GM11168 (cell line): ENCODE results near the gene GCNT2.
"Not testable (repeated sequence)": the region's sequence is repeated elsewhere in the genome, so short reads cannot be mapped to it uniquely, and the experiment has no call there.

ENCODE experiments used
- in situ Hi-C: fragments of 300-500 bp; cut with MboI; formaldehyde crosslinking; loops from one replicate; pipeline ENCODE4 v1.12.0; 2022; ENCODE audit warnings: low sequenced_read_pairs; ENCODE audit not compliant: unreplicated experiment

The GCNT2 gene

DNA sequence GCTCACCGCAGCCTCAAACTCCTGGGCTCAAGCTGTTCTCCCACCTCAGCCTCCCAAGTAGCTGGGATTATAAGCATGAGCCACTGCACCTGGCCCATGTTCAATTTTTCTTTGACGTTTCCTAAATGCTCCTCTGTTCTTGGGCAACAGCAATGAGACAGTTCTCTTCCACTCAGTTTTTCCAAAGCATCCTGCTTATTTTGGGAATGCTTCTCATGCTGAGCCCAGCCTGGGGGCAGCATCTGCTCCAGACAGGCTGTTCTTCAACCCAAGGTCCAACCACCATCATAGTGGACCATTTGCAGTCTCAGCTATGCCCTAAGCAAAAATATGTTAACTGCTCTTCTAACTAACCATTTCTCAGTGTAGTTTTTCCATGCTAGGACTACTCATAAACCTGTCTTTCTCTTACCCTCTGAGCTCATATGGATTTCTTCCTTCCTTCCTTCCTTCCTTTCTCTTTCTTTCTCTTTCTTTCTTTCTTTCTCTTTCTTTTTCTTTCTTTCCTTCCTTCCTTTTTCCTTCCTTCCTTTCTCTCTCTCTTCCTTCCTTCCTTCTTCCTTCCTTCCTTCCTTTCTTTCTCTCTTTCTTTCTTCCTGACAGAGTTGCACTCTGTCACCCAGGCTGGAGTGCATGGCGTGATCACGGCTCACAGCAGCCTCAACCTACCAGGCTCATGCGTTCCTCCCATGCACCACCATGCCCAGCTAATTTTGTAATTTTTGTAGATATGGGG, 48.4 kb downstream of the GCNT2 start:
- in situ Hi-C loops, result no loop called here

DNA sequence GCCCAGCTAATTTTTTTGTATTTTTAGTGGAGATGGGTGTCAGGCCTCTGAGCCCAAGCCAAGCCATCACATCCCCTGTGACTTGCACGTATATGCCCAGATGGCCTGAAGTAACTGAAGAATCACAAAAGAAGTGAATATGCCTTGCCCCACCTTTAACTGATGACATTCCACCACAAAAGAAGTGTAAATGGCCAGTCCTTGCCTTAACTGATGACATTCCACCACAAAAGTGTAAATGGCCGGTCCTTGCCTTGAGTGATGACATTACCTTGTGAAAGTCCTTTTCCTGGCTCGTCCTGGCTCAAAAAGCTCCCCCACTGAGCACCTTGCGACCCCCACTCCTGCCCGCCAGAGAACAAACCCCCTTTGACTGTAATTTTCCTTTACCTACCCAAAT, 54.4 kb downstream of the GCNT2 start:
- in situ Hi-C loops, result not testable (repeated sequence)

DNA sequence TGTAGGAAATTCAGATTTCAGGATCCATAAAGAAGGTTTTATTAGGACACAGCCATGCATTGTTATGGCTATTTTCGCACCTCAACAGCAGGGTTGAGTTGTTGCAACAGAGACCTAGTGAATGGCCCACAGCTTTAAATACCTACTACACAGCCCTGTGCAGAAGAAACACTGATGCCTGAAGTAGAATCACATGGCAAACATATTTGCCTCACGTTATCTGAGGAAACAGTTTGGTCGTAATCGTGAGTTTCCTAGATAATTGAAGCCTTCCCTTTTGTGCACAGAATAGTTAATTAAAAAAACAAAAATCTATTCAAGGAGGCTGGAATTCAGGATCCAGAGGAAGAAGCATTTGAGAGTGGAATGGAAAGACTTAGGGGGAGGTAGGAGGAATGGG, 55.1 kb downstream of the GCNT2 start:
- in situ Hi-C loops, result no loop called here

- in situ Hi-C loops, result no loop called here
Observed at GRCh38 chr6:10577112-10577511, 56.0 kb downstream of the GCNT2 start.

GRCh38 chr6:10578723-10579122, 57.6 kb downstream of the GCNT2 start:
- in situ Hi-C loops, result no loop called here

GRCh38 chr6:10579803-10580202, 58.7 kb downstream of the GCNT2 start:
- in situ Hi-C loops, result no loop called here

DNA sequence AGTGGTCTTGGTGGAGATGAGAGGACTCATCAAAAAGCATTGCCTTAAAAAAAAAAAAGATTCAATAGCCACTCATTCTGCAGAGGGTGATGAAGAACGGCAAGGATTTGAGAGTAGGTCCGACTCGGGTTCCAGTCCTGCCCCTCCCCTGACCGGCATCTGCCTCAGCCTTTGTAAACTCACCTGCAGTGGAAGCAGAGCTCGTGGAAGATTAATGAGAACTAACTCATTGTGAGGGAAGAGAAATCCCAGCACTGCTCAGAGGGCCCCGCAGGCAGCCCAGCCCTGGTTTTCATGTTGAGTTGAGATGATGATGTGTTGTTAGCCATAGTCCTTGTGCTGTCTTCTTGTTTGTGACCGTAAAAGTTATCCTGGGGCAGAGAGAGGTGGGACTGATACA, 59.4 kb downstream of the GCNT2 start:
- in situ Hi-C loops, result no loop called here

- in situ Hi-C loops, result not testable (repeated sequence)
Observed at GRCh38 chr6:10581402-10581801, 60.3 kb downstream of the GCNT2 start.

- in situ Hi-C loops, result no loop called here
Observed at GRCh38 chr6:10582774-10583508, 61.8 kb downstream of the GCNT2 start.

- in situ Hi-C loops, result no loop called here
Observed at GRCh38 chr6:10583509-10583901, 62.4 kb downstream of the GCNT2 start.

DNA sequence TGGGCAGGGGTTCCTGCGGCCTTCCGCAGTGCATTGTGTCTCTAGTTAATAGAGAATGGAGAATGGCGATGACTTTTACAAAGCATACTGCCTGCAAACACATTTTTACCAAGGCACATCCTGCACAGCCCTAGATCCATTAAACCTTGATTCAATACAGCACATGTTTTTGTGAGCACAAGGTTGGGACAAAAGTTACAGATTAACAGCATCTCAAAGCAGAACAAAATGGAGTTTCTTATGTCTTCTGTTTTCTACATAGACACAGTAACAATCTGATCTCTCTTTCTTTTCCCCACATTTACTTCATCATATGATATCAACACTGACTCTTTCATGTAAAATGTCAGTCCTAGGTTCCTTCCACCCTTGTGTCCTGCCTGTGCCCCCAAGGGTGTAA, 63.5 kb downstream of the GCNT2 start:
- in situ Hi-C loops, result no loop called here

GRCh38 chr6:10585209-10585845, 64.2 kb downstream of the GCNT2 start:
- in situ Hi-C loops, result no loop called here

GRCh38 chr6:10586302-10586701, 65.2 kb downstream of the GCNT2 start:
- in situ Hi-C loops, result no loop called here

DNA sequence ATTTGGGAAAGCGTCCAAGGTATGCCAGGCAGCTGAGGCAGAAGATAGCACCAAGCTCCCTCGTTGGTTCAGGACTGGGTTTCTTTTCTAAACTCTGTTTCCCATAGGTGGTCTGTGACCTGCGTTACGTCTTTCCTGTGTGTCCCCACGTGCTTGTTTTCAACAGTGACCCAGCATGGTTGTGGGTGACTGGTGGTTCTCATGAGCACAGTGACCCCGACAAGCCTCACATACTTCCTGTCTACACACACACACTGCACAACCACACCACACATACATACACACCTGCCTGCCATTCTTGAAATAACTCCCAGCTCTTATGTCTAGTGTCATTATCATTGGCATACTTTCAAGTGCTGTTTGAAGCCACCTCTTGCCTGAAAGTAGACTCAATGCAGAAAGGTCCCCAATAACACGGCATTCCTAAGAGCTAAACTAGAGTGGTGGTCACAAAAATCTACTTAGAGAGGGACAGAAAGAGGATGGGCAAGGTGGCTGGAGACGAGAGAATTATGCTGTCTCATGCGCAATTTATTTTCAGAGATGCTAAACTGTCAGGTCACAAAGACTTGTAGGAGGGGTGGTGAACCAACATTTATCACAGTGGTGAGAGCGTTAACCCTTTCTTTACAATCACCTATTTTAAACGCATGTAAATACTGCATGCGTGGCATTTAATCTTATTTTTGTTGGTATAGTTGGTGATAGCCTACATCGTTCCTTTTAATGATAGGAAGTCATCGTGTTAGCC, 66.7 kb downstream of the GCNT2 start:
- in situ Hi-C loops, result no loop called here

GRCh38 chr6:10588562-10589428, 67.6 kb downstream of the GCNT2 start:
- in situ Hi-C loops, result no loop called here

DNA sequence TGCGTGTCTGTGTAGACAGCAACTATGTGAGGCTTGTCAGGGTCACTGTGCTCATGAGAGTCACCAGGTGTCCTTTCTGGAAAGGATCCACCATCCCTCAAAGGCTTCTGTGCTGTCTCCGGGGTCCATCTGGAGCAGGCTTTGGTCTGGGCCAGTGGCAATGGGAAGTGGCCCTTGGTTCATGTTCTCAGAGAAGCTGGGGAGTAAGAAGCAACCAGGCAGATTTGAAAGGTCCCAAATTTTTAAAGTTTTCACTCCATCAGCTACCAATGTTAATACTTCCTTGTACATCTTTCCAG, 68.2 kb downstream of the GCNT2 start:
- in situ Hi-C loops, result no loop called here

DNA sequence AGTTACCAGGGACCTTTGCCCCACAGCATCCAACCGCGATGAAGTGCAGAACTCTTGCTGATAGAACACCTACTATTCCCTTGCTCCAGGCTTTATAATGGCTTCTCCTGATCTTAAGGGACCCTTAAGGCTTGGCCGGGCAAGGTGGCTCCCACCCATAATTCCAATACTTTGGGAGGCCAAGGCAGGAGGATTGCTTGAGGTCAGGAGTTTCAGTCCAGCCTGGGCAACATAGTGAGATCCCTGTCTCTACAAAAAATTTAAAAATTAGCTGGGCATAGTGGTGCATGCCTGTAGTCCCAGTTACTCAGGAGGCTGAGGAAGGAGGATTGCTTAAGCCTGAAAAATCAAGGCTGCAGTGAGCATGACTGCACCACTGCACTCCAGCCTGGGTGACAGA, 68.8 kb downstream of the GCNT2 start:
- in situ Hi-C loops, result no loop called here

- in situ Hi-C loops, result no loop called here
Observed at GRCh38 chr6:10591422-10592160, 70.4 kb downstream of the GCNT2 start.
